GM03348 (cell line): ENCODE measurements around the gene GEMIN5.

Source experiments
- DNase-seq: peaks from one replicate; pipeline ENCODE4 v3.0.0; 2012; ENCODE audit warnings: low spot score

GEMIN5 gene

GRCh38 chr5:154892369-154892771, 45.6 kb downstream of the GEMIN5 start:
- no peak for DNase-seq

DNA sequence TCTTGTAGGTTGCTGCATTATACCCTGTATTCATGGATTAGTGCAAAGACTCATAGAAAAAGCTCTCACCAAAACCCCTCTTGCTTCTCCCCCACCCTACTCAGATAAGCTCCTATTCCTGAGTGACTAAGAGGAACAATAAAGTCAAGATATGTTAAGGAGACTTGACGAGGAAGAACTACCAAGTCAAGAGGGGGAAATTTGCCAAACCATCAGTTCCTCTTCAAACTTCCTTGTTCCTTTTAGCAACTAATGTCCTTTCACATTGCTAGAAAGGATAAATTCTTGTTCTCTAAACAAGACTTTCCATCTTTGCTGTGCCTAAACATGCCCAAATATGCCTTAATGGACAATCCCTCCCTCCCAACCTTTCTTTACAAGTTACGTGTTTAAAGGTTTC, 52.6 kb downstream of the GEMIN5 start:
- no peak for DNase-seq

DNA sequence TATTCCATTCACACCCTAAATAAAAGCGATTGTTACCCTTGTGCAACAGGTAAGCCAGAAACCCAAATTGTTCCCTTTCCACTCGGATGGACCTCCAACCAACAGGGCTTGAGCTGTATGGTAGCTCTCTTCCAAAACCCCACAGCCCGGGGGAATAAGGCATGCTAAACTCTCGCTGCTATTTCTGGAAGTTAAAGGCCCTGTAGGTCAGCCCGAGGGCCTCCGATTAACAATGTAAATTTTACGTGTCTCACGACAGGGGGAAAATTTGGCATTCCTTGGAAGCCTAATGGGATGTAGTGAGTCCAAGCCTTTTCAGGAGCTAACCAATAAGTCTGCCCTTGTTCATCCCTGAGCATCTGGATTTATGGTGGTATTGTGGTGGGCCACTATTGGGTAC, 53.6 kb downstream of the GEMIN5 start:
- no peak for DNase-seq

GRCh38 chr5:154881986-154882385, 56.0 kb downstream of the GEMIN5 start:
- no peak for DNase-seq

DNA sequence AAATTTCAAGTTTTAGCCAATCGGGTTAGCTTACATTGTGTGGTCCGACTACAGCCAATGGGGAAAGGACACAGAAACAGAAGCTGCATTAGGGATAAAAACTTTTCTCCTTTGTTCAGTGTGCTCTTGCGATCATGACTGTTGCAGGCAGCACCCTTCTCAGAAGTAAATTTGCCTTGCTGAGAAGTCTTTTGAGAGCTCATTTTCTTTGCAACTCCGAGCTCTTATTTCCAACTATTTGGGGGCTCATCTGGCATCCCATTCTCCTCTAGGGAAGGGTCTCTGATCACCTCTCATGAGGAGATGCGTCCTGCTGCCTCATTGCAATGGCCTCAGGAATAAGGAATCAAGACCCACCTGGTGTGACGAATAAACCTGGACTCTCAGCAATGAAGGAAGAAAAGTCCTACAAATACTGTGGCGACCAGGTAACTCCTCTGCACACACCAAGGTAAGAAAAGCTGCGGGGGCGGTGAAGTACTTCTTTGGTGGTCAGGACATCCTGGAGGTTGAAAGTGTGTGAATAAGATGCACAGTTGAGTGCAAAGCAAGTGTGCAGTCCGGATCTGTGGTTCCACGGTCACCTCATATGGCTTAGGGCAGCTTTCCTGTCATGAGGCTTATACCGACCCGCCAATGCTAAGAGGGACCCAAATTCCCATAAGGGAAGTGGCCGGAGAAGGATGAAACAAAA, 59.2 kb downstream of the GEMIN5 start:
- DNase-seq: no peak

- no peak for DNase-seq
Observed at GRCh38 chr5:154873791-154874331, 64.2 kb downstream of the GEMIN5 start.

DNA sequence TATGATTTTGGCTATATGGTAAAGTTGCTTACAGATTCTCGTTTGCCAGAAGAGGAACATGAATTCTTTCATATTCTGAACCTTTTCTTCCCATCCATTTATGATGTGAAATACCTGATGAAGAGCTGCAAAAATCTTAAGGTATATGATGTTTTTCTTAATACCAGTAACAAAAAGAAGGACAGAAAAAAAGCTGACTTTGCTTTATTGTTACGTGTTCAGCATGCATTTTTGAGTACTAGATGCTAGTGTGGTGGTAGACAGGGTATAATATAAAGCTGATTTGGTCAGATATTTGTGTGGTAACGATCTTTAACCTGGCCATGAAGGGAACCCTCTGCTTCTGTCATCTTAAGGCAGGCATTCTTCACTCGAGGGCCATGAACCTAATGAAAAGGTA, 66.3 kb downstream of the GEMIN5 start:
- DNase-seq: no peak

- no peak for DNase-seq
Observed at GRCh38 chr5:154868702-154869101, 69.3 kb downstream of the GEMIN5 start.

GRCh38 chr5:154866841-154867240, 71.2 kb downstream of the GEMIN5 start:
- DNase-seq: no peak

- no peak for DNase-seq
Observed at GRCh38 chr5:154865466-154866184, 72.4 kb downstream of the GEMIN5 start.

DNA sequence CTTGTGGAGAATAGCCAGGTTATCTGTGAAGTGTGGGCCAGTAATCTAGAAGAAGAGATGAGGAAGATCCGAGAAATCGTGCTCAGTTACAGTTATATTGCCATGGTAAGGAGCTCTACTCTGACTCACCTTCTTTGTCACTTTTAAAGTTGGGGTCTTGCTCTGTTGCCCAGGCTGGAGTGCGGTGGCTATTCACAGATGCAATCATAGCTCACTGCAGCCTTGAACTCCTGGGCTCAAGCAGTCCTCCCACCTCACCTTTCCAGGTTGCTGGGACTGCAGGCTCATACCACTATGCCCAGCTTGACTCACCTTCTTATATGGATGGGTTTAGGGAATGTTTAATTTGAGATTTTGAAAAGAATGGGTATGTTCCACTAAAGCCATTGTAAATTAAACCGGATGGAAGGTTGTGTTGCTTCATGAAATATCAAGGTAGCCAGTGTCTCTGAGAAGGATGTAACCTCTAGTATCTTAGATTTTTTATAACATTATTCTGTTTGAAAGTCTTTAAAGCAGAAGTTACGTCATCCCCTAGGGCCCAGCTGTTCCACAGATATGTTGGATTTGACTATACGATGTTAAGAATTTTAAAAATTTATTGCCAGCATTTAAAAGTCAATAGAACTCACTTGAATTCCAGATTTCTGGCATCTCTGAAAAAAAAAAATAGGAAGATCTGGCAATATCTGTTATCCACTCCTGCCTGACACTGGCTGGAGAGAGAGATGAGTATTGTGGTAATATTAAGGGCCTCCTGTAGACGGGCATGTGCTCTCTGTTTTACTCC, 74.5 kb downstream of the GEMIN5 start:
- DNase-seq: no peak

DNA sequence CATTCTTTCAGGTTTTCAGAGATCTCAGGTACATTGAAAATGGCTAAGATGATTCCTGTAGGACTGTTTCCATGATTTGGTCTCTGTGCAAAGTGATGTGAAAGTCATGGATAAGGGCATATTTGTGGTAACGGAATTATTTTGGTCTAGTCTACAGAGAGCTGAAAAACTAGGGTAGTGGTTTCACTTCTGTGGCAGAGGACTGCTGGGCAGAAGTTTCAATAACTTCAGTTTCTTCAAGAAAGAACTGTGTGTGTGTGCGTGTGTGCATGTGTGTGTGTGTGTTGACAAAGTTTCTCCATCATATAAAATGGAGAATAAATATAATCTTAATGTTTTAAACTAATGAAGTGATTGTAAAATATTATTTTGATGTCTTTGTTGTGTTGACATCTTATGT, 75.2 kb downstream of the GEMIN5 start:
- no peak for DNase-seq

DNA sequence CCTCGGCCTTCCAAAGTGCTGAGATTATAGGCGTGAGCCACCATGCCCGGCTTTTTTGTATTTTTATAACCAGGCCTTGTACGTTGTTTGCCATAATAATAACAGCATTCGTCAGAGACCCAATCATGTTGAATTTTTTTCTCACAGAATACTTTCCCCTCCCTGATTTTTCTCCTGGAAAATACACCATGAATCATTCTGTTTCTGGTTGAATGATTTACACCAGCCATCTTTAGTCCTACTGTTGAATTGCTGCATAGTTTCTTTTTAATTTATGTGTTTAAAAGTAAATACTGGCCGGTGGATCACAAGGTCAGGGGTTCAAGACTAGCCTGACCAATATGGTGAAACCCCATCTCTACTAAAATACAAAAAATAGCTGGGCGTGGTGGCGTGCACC, 76.1 kb downstream of the GEMIN5 start:
- no peak for DNase-seq

DNA sequence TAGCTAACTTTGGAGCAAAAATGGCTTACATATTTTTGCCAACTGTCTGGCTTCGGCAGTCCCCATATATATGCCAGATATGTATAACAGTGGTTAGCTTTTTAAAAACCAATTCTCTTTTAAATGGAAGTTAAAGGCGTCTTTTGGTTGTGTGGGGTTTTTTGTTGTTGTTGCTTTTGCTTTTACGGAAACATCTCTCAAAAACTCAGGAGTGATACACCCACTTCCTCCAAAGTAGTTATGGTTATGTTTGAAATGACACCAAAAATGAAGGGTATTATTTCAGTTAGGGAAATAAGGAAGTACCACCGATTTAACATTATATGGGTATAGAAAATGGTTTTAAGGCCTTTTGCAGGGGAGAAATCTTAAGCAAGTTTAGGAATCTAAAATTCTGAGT, 77.2 kb downstream of the GEMIN5 start:
- DNase-seq: no peak

GRCh38 chr5:154860123-154860522, 77.9 kb downstream of the GEMIN5 start:
- DNase-seq: no peak

- DNase-seq: no peak
Observed at GRCh38 chr5:154858972-154859871, 78.8 kb downstream of the GEMIN5 start.

- DNase-seq: peak; percentile 95
Observed at GRCh38 chr5:154858297-154858971, 79.6 kb downstream of the GEMIN5 start, which contains the start of gene CNOT8. CNOT8 (plus strand) TSS chr5:154858627; CDS start chr5:154863279, 4,652 bp downstream.

- DNase-seq: peak; percentile 94
Observed at GRCh38 chr5:154857530-154858296, 80.3 kb downstream of the GEMIN5 start.

GRCh38 chr5:154851351-154851750, 86.7 kb downstream of the GEMIN5 start:
- no peak for DNase-seq
